ENCODE data around the gene CLCN7.

CLCN7 gene

DNA sequence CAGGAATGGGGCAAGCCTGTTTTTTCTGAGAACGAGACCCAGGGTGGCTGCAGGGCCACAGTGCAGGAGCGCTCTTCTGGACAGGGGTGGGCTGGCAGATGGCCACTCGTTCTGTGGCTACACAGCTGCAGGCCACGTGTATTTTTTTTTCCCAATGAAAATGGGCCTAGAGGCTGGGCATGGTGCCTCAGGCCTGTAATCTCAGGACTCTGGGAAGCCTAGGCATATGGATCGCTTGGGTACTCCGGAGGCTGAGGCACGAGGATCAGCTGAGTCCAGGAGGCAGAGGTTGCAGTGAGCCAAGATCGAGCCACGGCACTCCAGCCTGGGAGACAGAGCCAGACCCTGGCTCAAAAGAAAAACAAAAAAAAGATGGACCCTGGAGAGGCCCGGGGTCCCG, 67.1 kb downstream of the CLCN7 start:
- DNase-seq (ENCODE audit: low read depth in 3 of 3, low spot score in 1 of 3), result no peak

DNA sequence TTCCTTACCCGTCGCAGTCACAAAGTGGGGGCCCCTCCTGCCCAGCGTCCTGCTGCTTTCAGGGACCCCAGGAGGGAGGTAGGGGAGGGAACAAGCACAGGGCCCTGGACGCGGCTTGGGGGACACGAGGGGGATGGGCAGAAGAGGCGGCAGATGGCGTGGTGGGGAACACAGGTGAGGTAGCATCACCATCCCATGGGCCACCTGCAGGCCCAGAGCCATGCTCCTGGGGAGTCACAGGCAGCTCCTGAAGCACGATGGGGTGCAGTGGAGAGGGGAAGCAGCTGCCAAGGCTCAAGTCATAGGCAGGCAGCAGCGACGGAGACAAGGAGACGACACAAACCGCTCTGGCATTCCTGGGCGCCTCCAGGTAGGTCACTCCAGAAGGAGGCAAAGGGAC, 71.1 kb downstream of the CLCN7 start:
- DNase-seq (ENCODE audit: low read depth in 3 of 3, low spot score in 1 of 3), result no peak

GRCh38 chr16:1403036-1403435, 71.8 kb downstream of the CLCN7 start:
- DNase-seq (ENCODE audit: low read depth in 3 of 3, low spot score in 1 of 3), result no peak

DNA sequence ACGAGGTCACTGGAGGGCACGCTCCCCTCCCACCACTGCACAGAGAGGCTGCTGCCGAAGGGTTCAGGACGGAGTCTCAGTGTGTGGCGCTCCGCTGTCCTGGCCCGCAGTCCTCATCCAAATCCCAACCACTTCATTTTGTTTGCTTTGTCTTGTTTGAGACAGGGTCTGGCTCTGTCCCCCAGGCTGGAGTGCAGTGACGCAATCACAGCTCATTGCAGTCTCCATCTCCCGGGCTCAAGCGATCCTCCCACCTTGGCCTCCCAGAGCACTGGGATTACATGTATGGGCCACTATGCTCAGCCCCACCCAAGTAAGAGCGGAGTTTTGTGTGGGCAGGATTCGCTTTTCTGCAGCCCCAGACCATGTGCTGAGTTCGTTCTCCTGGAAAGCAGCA, 73.1 kb downstream of the CLCN7 start:
- no peak for DNase-seq (ENCODE audit: low read depth in 3 of 3, low spot score in 1 of 3)

GRCh38 chr16:1401061-1401757, 73.6 kb downstream of the CLCN7 start:
- no peak for DNase-seq (ENCODE audit: low read depth in 3 of 3, low spot score in 1 of 3)

- DNase-seq (ENCODE audit: low read depth in 3 of 3, low spot score in 1 of 3), result no peak
Observed at GRCh38 chr16:1398826-1399581, 75.8 kb downstream of the CLCN7 start.

DNA sequence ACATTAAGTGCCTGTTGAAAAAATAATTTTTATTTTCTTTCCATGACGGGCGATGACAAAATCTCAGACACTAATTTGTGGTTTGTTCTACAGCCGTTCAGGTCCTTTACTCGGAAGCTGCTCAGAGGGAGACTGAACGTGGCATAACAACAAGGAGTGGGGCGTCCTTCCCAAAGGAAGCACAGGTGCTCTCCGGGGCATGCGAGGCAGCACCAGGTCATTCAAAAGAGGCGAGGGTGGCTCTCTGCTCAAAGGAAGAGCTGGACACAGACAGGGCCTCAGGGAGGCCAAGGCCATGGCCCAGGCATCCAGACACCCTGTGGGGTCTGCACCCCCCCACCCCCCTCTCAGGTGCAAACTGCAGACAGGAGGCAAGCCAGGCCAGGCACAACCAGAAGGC, 76.5 kb downstream of the CLCN7 start:
- no peak for DNase-seq (ENCODE audit: low read depth in 3 of 3, low spot score in 1 of 3)

- no peak for DNase-seq (ENCODE audit: low read depth in 3 of 3, low spot score in 1 of 3)
Observed at GRCh38 chr16:1397779-1398178, 77.0 kb downstream of the CLCN7 start.

DNA sequence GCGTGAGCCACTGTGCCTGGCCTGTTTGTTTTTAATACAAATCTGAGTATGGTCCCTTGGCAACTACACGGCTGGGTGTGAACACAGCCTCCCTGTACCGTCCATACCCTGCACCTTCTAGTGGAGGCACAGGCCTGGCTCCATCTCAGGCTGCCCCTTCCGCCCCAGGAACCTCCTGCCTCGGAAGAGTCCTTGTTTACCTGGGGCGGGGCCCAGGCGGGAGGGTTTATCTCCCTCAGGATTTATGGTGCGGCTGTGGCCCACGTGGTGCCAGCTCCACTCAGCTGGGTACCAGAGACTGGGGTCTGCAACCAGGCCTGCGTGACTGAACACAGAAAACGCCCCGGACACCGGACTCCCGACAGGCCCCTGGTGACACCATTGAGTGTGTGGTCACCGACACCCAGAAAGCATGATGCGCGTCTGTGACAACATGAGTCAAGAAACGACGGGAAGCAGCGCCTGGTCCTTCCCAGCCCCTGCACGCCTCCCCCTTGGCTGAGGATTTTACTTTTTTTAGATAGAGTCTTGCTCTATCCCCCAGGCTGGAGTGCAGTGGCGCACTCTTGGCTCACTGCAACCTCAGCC, 79.3 kb downstream of the CLCN7 start:
- no peak for DNase-seq (ENCODE audit: low read depth in 3 of 3, low spot score in 1 of 3)
